Measurements from ENCODE around the gene MAP4K4. TPM values are rescaled to one million over a fixed set of nuclear protein-coding genes. Genes with fewer than 3 reads are reported as not detected.

The MAP4K4 gene
- total and polyA plus RNA-seq, 2 experiments from 2014 or later = 20.3 to 115 TPM

- TF ChIP-seq EZH2 (IDR thresholded peaks at IDR 0.05; ENCODE audit: insufficient read depth, poor library complexity, severe bottlenecking) = no peak
- TF ChIP-seq EZH2phosphoT487 (IDR thresholded peaks at IDR 0.05; ENCODE audit: insufficient read depth, low read depth) = no peak
- H3K9me3 ChIP-seq (ENCODE audit: low read depth) = no peaks in the 10 kb centered on the region
- no peaks in the 10 kb centered on the region for H4K20me1 ChIP-seq (ENCODE audit: insufficient read depth)
- no peak overlapping the region for H3K9ac ChIP-seq
- H2AFZ ChIP-seq = no peak overlapping the region
- in situ Hi-C loops (cut with MboI) = no loop called here
- DNase-seq = no peak
- H3F3A ChIP-seq (ENCODE audit: insufficient read depth) = no peaks in the 10 kb centered on the region
- H3K4me2 ChIP-seq (ENCODE audit: unreplicated experiment) = no peak overlapping the region
- H3K4me3 ChIP-seq = no peak overlapping the region
- no peaks in the 10 kb centered on the region for H3K36me3 ChIP-seq (ENCODE audit: low read depth)
- peaks cover 10% of the 10 kb centered on the region for H3K4me1 ChIP-seq (ENCODE audit: insufficient read depth)
- H3K9me2 ChIP-seq (ENCODE audit: insufficient read depth) = no peaks in the 10 kb centered on the region
- H3K79me2 ChIP-seq (ENCODE audit: insufficient read depth) = no peaks in the 10 kb centered on the region
- no peak overlapping the region for H3K27ac ChIP-seq
- no peaks in the 10 kb centered on the region for H3K27me3 ChIP-seq (replicated peaks; ENCODE audit: insufficient read depth)
Observed at GRCh38 chr2:101658387-101658786, 39.1 kb upstream of the MAP4K4 start.

- in situ Hi-C loops (cut with MboI) = no loop called here
- H3F3A ChIP-seq (ENCODE audit: insufficient read depth) = no peaks in the 10 kb centered on the region
- no peak for DNase-seq
- no peak overlapping the region for H3K9ac ChIP-seq
- no peaks in the 10 kb centered on the region for H3K79me2 ChIP-seq (ENCODE audit: insufficient read depth)
- no peaks in the 10 kb centered on the region for H3K4me1 ChIP-seq (ENCODE audit: insufficient read depth)
- WGBS, 2 experiments (ENCODE audit: low coverage in 1 of 2, low lambda C conversion rate in 2 of 2, missing lambda C conversion rate in 2 of 2) = 76 to 82% methylated on average over 10 of the region's 10 CpGs
- H3K27me3 ChIP-seq (replicated peaks; ENCODE audit: insufficient read depth) = no peaks in the 10 kb centered on the region
- TF ChIP-seq EZH2phosphoT487 (IDR thresholded peaks at IDR 0.05; ENCODE audit: insufficient read depth, low read depth) (no peak), EZH2 (IDR thresholded peaks at IDR 0.05; ENCODE audit: insufficient read depth, poor library complexity, severe bottlenecking) (no peak)
- H3K9me2 ChIP-seq (ENCODE audit: insufficient read depth) = no peaks in the 10 kb centered on the region
- H3K4me2 ChIP-seq (ENCODE audit: unreplicated experiment) = no peak overlapping the region
- no peak overlapping the region for H3K4me3 ChIP-seq
- no peak overlapping the region for H3K27ac ChIP-seq
- no peaks in the 10 kb centered on the region for H4K20me1 ChIP-seq (ENCODE audit: insufficient read depth)
- no peaks in the 10 kb centered on the region for H3K36me3 ChIP-seq (ENCODE audit: low read depth)
- no peak overlapping the region for H2AFZ ChIP-seq
- no peaks in the 10 kb centered on the region for H3K9me3 ChIP-seq (ENCODE audit: low read depth)
Observed at GRCh38 chr2:101665312-101665711, 32.2 kb upstream of the MAP4K4 start.

GRCh38 chr2:101667823-101668222 lies 29.7 kb upstream of the MAP4K4 start:
- DNase-seq = no peak
- Histone ChIP-seq H3K36me3 (ENCODE audit: low read depth) (no peaks in the 10 kb centered on the region), H3K27me3 (replicated peaks; ENCODE audit: insufficient read depth) (no peaks in the 10 kb centered on the region), H3K27ac (no peak overlapping the region), H3K79me2 (ENCODE audit: insufficient read depth) (no peaks in the 10 kb centered on the region), H3K9me2 (ENCODE audit: insufficient read depth) (no peaks in the 10 kb centered on the region), H3K4me1 (ENCODE audit: insufficient read depth) (no peaks in the 10 kb centered on the region), H2AFZ (no peak overlapping the region), H3K4me3 (no peak overlapping the region), H3F3A (ENCODE audit: insufficient read depth) (no peaks in the 10 kb centered on the region), H4K20me1 (ENCODE audit: insufficient read depth) (no peaks in the 10 kb centered on the region), H3K9ac (no peak overlapping the region), H3K4me2 (ENCODE audit: unreplicated experiment) (no peak overlapping the region), H3K9me3 (ENCODE audit: low read depth) (no peaks in the 10 kb centered on the region)
- 75 to 89% methylated on average over 1 of the region's 1 CpG for WGBS, 2 experiments (ENCODE audit: low coverage in 1 of 2, low lambda C conversion rate in 2 of 2, missing lambda C conversion rate in 2 of 2)
- in situ Hi-C loops (cut with MboI) = no loop called here
- TF ChIP-seq EZH2 (IDR thresholded peaks at IDR 0.05; ENCODE audit: insufficient read depth, poor library complexity, severe bottlenecking) (no peak), EZH2phosphoT487 (IDR thresholded peaks at IDR 0.05; ENCODE audit: insufficient read depth, low read depth) (no peak)

GRCh38 chr2:101672047-101672446 lies 25.5 kb upstream of the MAP4K4 start:
- DNase-seq = no peak
- Histone ChIP-seq H3K9ac (no peak overlapping the region), H3K4me3 (no peak overlapping the region), H3K27me3 (replicated peaks; ENCODE audit: insufficient read depth) (no peaks in the 10 kb centered on the region), H3K9me3 (ENCODE audit: low read depth) (no peaks in the 10 kb centered on the region), H3K4me1 (ENCODE audit: insufficient read depth) (no peaks in the 10 kb centered on the region), H3K36me3 (ENCODE audit: low read depth) (no peaks in the 10 kb centered on the region), H3K9me2 (ENCODE audit: insufficient read depth) (no peaks in the 10 kb centered on the region), H2AFZ (no peak overlapping the region), H3K27ac (no peak overlapping the region), H3F3A (ENCODE audit: insufficient read depth) (no peaks in the 10 kb centered on the region), H3K4me2 (ENCODE audit: unreplicated experiment) (no peak overlapping the region), H3K79me2 (ENCODE audit: insufficient read depth) (no peaks in the 10 kb centered on the region), H4K20me1 (ENCODE audit: insufficient read depth) (no peaks in the 10 kb centered on the region)
- in situ Hi-C loops (cut with MboI) = no loop called here
- WGBS, 2 experiments (ENCODE audit: low coverage in 1 of 2, low lambda C conversion rate in 2 of 2, missing lambda C conversion rate in 2 of 2) = 15 to 20% methylated on average over 2 of the region's 2 CpGs
- TF ChIP-seq EZH2phosphoT487 (IDR thresholded peaks at IDR 0.05; ENCODE audit: insufficient read depth, low read depth) = no peak
- no peak for TF ChIP-seq EZH2 (IDR thresholded peaks at IDR 0.05; ENCODE audit: insufficient read depth, poor library complexity, severe bottlenecking)

- Histone ChIP-seq H3F3A (ENCODE audit: insufficient read depth) (no peaks in the 10 kb centered on the region), H3K4me3 (no peak overlapping the region), H3K9me2 (ENCODE audit: insufficient read depth) (no peaks in the 10 kb centered on the region), H3K9ac (no peak overlapping the region), H3K79me2 (ENCODE audit: insufficient read depth) (no peaks in the 10 kb centered on the region), H3K4me1 (ENCODE audit: insufficient read depth) (peaks cover 3% of the 10 kb centered on the region; the same call in 1 of the 2 replicates), H3K4me2 (ENCODE audit: unreplicated experiment) (no peak overlapping the region), H4K20me1 (ENCODE audit: insufficient read depth) (no peaks in the 10 kb centered on the region), H2AFZ (no peak overlapping the region), H3K36me3 (ENCODE audit: low read depth) (no peaks in the 10 kb centered on the region), H3K27ac (no peak overlapping the region), H3K27me3 (replicated peaks; ENCODE audit: insufficient read depth) (no peaks in the 10 kb centered on the region), H3K9me3 (ENCODE audit: low read depth) (no peaks in the 10 kb centered on the region)
- DNase-seq = no peak
- in situ Hi-C loops (cut with MboI) = no loop called here
- WGBS, 2 experiments (ENCODE audit: low coverage in 1 of 2, low lambda C conversion rate in 2 of 2, missing lambda C conversion rate in 2 of 2) = 90 to 93% methylated on average over 5 of the region's 5 CpGs
- TF ChIP-seq EZH2 (IDR thresholded peaks at IDR 0.05; ENCODE audit: insufficient read depth, poor library complexity, severe bottlenecking) (no peak), EZH2phosphoT487 (IDR thresholded peaks at IDR 0.05; ENCODE audit: insufficient read depth, low read depth) (no peak)
Observed at GRCh38 chr2:101673920-101674319, 23.6 kb upstream of the MAP4K4 start.

All from GM23248 (cell line).